RKO (cell line): ENCODE measurements around the gene LPCAT1.

Source experiments
- DNase-seq: peaks from one replicate; pipeline ENCODE4 v3.0.0-alpha.2; 2016; ENCODE audit warnings: low spot score

LPCAT1 gene

GRCh38 chr5:1554410-1554967, 30.7 kb upstream of the LPCAT1 start:
- no peak for DNase-seq

DNA sequence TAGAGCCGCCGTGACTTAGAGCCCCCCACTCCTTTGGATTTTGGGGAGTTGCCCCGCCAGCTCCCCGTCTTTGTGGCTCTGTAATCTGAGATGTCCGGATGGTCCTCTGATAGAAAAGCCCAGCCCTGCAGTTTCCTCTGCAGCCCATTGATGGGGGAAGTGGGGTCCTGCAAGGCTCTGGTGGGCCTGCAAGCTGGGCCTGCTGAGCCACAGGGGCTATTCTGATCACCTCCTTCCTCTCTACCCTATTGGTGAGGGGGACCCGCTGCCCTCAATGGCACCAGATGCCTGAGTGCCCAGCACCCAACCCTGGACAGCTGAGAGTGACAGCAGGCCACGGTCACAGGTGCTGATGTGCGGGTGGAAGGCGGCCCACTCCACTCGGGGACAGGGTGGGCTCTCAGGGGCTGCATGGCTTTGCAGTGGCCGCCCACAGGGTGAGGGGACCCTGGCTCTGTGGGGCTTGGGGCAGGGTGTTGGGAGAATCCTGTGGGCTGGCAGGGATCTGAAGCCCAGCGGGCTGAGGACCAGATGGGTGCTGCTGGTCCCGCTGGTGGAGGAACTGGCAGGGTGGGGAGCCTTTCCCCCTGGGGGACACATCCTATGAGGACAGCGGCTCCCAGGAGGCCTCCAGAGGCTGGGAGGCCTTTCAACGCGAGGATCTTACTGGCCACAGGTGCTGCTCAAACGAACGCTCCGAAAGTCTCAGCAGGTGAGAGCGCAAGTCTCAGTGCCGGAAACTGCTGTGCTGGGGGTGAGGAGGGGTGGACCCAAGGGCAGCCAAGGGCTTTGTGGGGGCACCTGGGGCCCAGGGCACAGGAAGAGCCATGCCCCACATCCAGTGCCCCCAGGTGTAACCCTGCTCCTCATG, 30.0 kb upstream of the LPCAT1 start:
- no peak for DNase-seq

DNA sequence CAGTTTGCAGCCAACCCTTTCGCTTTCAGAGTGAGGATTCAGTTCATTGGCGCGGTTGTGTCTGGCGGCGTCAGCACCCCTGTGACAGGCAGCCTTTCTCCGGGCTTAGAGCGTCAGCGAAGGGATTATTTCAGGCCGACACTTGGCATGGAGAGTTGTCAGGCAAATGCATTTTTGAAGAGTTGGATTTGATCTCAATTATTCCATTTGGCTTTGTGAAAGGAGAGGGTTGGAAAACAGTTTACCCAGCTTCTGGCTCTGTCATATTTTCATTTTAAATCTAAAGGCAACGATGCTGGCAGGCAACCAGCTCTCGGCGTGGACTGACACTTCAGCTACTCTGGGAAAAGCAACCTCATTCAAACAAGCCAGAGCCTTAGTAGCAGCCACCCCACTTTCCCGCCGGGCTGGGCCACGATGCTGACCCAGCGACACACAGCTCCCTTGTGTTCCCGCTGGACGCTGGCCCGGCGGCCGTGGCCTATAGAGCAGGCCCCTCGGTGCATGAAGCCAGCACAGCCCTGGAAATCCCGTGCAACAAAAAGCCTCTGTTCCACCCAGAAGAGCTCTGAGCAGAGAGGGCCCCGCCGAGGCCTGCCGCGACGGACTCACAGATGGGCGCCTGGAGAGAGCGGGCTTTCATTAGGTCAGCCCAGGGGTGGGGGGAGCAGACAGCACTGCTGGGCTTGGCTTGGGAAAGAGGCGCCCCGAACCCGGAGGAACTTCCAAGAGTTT, 28.9 kb upstream of the LPCAT1 start:
- no peak for DNase-seq

DNA sequence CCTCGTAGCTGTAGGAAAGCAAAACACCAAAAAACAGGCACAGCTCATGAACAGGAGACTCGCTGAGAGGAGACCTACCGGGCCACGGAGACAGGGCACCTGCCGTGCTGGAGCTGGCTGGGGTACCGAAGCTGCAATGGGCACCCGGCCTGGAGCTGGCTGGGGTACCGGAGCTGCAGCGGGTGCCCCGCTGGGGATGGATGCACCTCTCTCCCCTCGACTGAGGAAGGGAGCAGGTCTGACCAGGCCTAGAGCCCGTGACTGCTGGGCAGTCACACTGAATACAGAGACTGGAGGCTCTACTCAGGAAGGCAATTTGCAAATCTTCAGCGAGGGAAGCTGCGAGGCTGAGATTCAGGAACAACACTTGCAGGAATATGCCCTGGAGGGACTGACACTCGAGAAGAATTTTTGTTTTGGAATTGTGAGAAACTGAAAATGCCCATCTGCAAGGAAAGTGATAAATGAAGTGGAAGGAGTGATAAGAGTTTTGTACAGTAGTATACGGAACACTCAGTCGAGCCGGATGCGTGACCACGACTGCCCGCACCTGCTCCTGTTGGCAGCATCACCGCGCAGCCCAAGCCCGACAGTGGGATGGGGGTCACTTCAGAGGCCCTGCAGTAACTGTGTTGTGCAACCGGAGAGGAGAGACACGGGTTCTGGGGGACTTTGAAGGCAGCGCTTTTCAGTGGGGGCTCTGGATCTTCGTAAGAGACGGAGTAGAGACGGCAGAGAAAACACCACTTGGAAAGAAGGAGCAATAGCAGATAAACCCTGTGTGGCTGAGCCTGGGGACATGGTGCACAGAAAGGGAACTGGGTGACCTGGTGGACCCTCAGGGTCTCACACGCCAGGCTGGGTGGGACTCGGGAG, 27.9 kb upstream of the LPCAT1 start:
- DNase-seq, result no peak

DNA sequence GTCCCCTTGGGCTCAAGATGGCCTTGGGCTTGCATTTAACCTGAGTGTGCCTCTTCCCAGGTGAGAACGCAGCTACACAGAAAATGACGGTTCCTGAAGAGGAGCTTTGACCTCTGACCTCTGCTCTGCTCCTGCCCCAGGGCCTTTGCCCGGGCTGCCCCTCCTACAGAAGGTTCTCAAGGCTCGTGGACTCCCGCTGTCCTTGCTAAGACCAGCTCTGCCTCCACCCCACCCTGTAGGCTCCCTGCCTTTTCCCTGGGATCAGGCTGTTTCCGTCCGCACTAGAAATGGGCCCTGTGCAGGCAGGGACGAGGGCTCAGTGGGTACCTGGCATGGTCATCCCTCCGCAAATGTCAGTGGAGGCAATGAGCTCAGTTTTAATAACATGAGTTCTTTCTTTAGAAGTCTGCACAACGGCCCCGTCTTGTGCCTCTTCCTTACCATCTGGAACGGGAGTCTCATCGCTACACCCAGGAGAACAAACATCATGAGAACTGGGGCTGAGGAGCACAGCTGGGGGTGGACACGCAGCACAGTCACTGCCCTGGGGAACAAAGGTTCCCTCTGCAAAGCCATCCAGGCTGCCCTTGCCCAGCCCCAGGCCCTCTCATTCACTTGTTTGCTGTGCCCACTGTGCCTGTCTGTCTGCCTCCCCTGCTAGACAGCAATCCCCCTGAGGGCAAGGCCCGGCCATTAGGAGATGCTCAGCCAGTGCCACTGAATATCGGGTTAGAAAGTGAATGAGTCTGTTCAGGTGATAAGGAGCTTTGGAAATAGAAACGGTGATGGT, 26.7 kb upstream of the LPCAT1 start:
- no peak for DNase-seq

DNA sequence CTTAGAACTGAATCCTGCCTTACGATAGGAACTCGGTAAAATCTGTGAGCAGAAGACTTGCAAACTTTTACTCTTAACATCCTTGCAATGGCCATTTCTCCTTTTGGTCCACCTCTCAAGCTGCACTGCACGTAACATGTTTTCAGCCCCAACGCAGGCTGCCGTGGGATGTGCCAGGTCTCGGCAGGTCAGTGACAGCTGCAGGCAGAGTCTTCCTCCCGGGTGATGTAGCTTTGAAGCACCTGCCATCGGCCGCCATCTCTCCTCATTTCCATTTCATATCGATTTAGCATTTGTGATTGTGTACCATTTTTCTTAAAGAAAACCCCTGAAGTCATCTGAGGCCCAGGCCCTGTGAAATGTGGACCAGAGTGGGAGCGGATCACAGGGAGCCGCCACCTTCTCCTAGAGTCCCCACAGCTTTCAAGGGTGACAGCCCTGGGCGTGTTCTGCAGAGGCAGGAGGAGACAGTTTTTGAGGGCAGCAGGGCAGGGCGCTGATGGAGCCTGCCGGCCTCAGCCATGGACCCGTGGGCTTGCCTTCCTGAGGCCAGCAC, 25.8 kb upstream of the LPCAT1 start:
- DNase-seq, result no peak

DNA sequence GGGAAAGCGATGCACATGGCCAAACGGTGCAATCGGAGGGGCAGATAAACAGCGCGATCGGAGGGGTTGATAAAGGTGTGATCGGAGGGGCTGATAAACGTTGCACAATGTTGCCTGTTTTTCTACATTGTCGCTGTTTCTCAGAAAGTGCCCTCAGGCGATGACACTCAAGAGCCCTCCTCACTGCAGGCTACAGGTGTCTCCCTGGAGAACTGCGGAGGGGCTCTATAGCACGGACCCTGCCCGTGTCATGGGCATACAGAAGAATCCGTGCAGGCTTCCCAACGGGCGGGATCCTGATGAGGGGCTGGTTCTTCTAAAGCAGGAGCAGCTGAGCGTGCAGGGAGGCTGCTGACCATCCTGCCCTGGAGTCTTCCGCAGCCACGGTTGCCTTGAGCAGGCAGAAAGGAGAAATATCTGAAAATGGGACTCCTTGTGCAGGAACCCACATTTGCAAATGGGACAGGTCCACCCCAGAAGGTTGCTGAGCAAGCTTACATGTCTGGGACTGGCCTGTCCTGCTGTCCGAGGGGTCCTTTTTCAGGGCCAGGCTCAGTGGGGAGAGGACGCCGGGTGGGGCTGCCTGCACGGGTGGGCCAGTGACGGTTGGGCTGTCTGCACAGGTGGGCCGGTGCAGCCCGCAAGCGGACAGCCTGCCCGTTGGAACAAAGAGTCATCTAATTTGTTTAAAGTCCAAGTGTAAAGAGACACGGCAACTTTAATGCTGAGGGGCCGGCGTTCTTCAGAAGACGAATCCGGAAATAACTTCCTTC, 25.1 kb upstream of the LPCAT1 start:
- no peak for DNase-seq

DNA sequence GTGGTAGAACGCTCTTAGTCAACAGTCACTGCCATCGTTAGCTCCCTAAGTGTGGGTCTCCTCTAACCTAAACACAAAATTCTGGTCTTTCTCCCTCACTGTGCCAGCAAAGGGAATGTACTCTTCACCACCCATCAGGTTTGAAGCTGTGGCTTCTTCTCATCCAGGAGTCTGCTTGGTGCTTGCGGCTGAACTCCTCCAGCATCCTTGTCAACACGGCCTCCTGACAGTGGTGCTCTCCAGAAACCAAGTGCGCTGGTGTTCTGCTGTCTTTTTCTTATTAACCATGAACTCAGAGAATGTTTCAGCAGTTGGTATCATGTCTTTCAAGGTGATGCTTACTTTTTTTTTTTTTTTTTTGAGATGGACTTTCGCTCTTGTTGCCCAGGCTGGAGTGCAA, 23.9 kb upstream of the LPCAT1 start:
- DNase-seq, result no peak

GRCh38 chr5:1547236-1547635, 23.5 kb upstream of the LPCAT1 start:
- DNase-seq, result no peak

GRCh38 chr5:1546556-1546955, 22.8 kb upstream of the LPCAT1 start:
- DNase-seq, result peak; percentile 21

GRCh38 chr5:1545805-1546355, 22.1 kb upstream of the LPCAT1 start:
- peak; percentile 23 for DNase-seq

DNA sequence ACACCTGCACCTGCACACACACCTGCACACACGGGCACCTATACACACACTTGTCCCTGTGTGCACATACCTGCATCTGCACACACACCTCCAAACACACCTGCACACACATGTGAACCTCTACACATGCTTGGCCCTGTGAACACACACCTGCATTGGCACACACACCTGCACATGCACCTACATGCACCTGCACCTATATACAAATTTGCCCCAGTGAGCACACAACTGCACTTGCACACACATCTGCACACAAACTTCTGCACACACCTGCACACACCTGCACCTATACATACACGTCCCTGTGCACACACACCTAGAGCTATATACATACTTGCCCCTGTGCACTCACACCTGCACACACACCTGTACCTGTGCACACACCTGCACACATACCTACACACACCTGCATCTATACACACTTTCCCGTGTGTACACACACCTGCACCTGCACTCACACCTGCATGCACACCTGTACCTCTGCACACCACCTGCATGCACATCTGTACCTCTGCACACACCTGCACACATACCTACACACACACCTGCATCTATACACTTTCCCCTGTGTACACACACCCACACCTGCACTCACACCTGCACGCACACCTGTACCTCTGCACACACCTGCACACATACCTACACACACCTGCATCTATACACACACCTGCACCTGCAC, 21.5 kb upstream of the LPCAT1 start:
- no peak for DNase-seq

- DNase-seq, result no peak
Measured at GRCh38 chr5:1544294-1544961, 20.7 kb upstream of the LPCAT1 start.

DNA sequence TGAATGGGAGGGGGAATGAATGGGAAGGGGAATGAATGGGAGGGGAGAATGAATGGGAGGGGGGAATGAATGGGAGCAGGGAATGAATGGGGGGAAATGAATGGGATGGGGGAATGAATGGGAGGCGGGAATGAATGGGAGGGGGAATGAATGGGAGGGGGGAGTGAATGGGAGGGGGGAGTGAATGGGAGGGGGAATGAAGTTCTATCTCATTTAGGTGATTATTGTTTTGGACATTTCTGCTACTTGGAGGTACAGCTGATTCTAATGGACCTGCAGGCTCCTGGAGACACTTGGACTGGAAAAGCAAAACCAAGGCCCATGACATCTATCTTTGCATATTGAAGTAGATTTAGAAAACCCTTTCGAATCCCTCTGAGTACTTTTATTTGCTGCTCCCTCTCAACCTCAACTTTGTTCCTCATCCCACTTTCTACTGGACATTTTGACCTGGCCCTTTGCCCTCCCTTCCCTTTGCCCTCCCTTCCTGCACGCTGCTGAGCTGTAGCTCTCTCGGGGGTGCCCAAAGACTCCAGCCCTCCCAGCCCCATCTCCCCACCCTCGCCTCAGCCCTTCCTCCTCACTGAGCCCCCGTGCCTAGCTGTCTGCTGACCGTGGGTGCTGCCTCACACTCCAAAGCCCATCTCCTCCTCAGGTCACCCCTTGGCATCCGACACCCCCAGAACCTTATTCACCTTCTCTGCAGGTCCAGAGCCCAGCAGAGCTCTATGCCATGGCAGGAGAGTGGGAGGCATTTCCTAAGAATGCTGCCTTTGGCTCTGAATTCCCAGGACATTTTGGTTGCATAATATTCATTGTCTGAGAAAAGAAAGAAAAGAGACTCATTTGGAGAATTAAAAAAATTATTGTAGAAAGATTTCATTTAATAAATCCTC, 19.9 kb upstream of the LPCAT1 start:
- DNase-seq, result no peak

GRCh38 chr5:1542781-1543180, 19.0 kb upstream of the LPCAT1 start:
- peak; percentile 20 for DNase-seq

- no peak for DNase-seq
Measured at GRCh38 chr5:1541702-1542400, 18.1 kb upstream of the LPCAT1 start.
